Measurements from ENCODE around the gene SNAI3.

DNA sequence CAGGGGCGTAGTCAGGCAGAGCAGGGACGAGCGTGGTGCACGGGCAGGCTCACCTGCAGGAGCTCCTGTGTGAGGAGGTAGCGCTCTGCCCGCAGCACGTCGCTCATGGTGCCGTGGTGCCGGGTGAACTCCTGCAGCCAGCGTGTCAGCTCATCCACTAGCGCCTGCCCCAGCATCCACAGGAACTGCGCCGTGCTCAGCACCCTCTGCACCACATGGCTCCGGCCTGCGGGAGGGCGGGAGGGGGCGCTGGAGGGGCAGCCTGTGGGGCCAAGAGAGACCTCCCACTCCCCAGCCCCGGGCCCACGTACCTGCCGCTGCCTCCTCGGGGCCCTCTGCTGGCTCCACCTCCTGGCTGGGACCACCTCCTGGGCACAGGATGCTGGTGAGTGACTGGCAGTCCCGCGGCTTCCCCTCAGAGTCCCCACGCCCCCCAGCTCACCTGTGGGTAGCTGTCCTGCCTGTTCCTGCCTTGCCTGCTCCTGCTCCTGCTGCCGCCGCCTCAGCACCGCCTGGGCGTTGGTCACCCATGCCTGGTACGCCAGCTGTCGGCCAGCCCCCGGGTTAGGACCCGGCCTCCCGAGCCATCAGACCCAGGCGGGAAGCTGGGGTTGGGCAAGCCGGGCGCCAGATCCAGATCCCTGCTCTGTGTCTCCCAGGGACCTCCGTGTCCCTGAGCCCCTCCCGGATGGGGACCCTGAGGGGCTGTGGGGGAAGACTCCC is 36.6 kb upstream of the SNAI3 start:
- no peak for TF ChIP-seq JUN (IDR thresholded peaks at IDR 0.05; ENCODE audit: borderline replicate concordance, low read depth, low read length)
- TF ChIP-seq JUN (CRISPR knock-in tag; IDR thresholded peaks at IDR 0.05; ENCODE audit: borderline replicate concordance): no peak
- TF ChIP-seq TCF7L2 (IDR thresholded peaks at IDR 0.05; ENCODE audit: low read depth, low read length): no peak
- TF ChIP-seq, protein P1, sequence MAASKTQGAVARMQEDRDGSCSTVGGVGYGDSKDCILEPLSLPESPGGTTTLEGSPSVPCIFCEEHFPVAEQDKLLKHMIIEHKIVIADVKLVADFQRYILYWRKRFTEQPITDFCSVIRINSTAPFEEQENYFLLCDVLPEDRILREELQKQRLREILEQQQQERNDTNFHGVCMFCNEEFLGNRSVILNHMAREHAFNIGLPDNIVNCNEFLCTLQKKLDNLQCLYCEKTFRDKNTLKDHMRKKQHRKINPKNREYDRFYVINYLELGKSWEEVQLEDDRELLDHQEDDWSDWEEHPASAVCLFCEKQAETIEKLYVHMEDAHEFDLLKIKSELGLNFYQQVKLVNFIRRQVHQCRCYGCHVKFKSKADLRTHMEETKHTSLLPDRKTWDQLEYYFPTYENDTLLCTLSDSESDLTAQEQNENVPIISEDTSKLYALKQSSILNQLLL (CRISPR knock-in tag; IDR thresholded peaks at IDR 0.05; ENCODE audit: borderline replicate concordance): no peak
- no peak for TF ChIP-seq NR2C2 (CRISPR knock-in tag; IDR thresholded peaks at IDR 0.05)
- TF ChIP-seq NR2C2 (tag; IDR thresholded peaks at IDR 0.05): no peak
- no peak for TF ChIP-seq POLR2AphosphoS5 (IDR thresholded peaks at IDR 0.05; ENCODE audit: control insufficient read depth, insufficient read depth, low read depth, low read length)
- TF ChIP-seq, protein P2, sequence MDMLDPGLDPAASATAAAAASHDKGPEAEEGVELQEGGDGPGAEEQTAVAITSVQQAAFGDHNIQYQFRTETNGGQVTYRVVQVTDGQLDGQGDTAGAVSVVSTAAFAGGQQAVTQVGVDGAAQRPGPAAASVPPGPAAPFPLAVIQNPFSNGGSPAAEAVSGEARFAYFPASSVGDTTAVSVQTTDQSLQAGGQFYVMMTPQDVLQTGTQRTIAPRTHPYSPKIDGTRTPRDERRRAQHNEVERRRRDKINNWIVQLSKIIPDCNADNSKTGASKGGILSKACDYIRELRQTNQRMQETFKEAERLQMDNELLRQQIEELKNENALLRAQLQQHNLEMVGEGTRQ (CRISPR knock-in tag; IDR thresholded peaks at IDR 0.05): no peak
- TF ChIP-seq, protein P3, sequence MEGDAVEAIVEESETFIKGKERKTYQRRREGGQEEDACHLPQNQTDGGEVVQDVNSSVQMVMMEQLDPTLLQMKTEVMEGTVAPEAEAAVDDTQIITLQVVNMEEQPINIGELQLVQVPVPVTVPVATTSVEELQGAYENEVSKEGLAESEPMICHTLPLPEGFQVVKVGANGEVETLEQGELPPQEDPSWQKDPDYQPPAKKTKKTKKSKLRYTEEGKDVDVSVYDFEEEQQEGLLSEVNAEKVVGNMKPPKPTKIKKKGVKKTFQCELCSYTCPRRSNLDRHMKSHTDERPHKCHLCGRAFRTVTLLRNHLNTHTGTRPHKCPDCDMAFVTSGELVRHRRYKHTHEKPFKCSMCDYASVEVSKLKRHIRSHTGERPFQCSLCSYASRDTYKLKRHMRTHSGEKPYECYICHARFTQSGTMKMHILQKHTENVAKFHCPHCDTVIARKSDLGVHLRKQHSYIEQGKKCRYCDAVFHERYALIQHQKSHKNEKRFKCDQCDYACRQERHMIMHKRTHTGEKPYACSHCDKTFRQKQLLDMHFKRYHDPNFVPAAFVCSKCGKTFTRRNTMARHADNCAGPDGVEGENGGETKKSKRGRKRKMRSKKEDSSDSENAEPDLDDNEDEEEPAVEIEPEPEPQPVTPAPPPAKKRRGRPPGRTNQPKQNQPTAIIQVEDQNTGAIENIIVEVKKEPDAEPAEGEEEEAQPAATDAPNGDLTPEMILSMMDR (IDR thresholded peaks at IDR 0.05 in 2 of 3, conservative IDR thresholded peaks at IDR 0.05 in 1 of 3; ENCODE audit: insufficient read depth in 2 of 3, low read depth in 1 of 3, low read length in 3 of 3): no peak
- TF ChIP-seq HDAC2 (IDR thresholded peaks at IDR 0.05): no peak
- TF ChIP-seq FOSL1 (tag; conservative IDR thresholded peaks at IDR 0.05): no peak
- no peak for TF ChIP-seq CREB1 (IDR thresholded peaks at IDR 0.05)
- no peak for TF ChIP-seq CREB1 (CRISPR knock-in tag; IDR thresholded peaks at IDR 0.05)
- TF ChIP-seq, protein P4, sequence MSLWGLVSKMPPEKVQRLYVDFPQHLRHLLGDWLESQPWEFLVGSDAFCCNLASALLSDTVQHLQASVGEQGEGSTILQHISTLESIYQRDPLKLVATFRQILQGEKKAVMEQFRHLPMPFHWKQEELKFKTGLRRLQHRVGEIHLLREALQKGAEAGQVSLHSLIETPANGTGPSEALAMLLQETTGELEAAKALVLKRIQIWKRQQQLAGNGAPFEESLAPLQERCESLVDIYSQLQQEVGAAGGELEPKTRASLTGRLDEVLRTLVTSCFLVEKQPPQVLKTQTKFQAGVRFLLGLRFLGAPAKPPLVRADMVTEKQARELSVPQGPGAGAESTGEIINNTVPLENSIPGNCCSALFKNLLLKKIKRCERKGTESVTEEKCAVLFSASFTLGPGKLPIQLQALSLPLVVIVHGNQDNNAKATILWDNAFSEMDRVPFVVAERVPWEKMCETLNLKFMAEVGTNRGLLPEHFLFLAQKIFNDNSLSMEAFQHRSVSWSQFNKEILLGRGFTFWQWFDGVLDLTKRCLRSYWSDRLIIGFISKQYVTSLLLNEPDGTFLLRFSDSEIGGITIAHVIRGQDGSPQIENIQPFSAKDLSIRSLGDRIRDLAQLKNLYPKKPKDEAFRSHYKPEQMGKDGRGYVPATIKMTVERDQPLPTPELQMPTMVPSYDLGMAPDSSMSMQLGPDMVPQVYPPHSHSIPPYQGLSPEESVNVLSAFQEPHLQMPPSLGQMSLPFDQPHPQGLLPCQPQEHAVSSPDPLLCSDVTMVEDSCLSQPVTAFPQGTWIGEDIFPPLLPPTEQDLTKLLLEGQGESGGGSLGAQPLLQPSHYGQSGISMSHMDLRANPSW (CRISPR knock-in tag; IDR thresholded peaks at IDR 0.05): no peak

All from K562 (cell line).